ENCODE data around the gene SNHG17.
"Not testable (repeated sequence)": the region's sequence is repeated elsewhere in the genome, so short reads cannot be mapped to it uniquely, and the experiment has no call there.

SNHG17 gene

DNA sequence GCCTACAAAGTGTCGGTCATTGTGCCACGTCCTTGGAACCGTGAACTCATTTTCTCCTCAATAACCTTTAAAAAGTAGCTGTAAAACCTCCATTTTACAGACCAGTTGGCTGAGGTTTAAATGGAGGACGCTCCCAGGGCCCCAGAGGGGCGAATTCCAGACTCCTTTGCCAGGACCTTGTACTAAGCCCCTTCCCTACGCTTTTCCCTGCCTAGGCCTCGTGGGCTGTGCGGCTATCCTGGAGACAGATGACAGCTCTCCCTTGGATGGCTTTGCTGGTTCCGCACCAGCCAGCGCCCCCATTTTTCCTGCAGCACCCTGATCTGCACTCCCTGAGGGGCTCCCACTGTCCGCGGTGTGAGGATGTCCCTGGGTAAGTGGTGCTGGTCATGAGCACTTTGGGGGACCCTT, 12.1 kb upstream of the SNHG17 start:
- DNase-seq, result no peak

DNA sequence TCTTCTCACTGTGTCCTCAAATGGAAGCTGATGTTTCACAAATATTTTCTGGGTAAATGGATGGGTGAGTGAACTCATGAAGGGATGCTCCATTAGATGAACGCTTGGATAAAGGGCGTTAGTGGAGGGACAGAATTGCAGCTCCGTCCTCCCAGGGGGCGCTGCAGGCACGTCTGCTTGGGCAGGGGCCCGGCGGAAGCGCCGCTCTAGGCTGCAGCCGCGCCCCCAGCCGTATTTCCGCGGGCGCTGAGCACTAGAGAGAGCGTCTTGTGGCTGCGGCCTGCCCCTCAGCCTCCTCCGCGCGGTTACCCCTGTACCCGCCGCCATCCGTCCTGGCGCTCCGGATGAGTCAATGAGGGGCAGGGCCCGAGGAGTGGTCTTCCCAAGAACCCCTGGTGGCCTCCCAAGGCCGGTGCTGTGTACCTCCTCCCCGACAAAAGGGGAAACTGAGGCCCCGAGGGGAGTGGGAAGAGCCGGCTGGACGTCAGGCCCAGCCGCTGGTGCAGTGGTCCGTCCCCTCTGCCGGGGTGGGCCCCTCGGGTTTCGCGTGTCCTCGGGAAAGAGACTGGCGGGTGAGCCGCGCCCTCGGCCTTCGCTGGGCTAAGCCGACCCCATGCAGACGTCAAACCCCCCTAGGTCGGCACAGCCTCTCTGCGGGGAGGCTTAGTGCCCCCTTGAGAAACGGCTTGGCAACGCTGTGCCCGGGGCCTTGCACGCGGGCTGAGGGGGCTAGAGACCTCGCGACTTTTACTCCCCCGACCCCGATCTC, 11.5 kb upstream of the SNHG17 start:
- DNase-seq, result peak; percentile 93

DNA sequence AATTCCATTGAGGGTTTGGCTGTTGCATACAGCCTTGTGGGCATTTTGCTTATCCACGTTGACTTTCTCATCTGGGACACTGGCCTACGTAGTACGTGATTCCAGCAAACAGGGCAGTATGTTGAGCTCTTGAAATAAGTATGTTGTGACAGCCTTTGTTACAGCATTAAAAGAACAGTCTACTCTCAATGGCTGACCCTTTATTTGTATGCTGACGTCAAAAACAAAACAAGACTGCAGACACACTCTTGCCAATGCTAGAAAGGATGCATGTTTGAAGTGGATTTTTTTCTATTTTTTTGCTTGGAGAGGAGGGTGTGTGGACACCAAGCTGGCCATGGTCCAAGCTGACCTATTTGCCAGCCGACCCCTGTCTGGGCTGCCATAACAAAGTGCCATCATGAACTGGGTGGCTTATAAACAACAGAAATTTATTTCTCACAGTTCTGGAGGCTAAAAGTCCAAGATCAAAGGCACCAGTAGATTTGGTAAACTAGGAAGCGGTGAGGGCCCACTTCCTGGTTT, 10.8 kb upstream of the SNHG17 start:
- DNase-seq, result no peak

DNA sequence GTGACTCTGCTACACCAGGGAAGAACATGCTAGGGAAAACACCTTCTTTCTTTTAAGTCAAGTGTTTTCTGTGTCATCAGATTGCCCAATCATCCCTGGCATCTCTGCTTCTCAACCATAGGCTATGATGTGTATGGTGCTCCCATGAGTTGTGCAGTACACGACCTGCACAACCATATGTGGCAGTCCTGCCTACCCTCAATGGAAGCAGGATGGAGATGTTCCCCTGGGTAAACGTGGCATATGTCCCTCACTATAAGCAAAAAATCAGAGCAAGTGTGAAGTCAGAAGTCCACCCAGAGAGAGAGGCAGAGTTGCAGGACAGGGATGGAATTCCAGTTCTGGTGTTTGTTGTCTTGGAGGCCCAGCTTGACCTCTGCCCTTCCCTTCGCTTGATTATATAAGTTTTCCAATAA, 10.3 kb upstream of the SNHG17 start:
- no peak for DNase-seq

DNA sequence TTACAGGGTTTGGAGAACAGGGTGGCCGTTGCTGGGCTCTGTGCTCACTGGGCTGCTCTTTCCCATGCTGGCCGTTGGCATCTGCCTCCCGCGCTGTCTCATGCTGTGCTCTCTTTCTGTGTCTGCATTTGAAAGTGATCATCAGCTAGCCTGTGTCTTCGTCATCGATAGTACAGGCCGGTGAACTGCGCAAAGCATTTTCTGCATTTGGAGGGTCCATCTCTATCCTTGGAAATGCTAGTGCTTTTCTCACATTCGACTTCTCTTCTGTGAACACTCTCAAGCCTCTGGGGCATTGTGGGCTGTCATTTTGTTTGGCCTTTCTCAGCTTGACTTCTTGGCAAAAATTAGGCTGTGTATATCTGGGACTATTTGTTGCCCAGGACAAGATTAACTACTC, 6.8 kb upstream of the SNHG17 start:
- no peak for DNase-seq

DNA sequence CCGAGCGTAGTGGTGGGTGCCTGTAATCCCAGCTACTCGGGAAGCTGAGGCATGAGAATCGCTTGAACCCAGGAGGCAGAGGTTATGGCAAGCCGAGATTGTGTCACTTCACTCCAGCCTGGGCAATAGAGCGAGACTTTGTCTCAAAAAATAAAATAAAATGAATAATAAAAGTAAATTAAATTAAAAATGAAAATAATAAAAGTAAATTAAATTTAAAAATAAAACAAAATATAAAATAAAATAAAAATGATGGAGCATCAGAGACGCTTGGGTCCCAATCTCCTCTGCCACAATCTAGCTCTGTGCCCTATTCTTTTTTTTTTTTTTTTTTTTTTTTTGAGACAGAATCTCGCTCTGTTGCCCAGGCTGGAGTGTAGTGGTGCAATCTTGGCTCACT, 6.0 kb upstream of the SNHG17 start:
- not testable (repeated sequence) for DNase-seq

DNA sequence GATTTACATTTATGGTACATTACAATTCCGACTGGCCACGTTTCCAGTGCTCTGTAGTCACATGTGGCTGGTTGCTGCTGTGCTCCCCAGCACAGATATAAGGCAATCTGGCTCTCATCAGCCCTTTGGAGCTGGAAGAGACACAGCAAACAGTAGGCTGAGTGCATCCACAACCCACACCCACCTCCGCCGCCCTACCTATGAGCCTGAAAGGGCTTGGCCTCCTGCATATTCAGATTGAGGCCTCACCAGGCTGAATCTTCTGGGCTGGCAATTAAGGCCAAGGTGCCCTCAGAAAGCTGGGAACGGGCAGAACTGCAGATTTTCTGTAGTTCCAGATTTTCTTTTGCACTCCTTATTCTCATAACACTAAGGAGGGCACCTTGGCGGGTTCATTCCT, 2.7 kb upstream of the SNHG17 start:
- no peak for DNase-seq

DNA sequence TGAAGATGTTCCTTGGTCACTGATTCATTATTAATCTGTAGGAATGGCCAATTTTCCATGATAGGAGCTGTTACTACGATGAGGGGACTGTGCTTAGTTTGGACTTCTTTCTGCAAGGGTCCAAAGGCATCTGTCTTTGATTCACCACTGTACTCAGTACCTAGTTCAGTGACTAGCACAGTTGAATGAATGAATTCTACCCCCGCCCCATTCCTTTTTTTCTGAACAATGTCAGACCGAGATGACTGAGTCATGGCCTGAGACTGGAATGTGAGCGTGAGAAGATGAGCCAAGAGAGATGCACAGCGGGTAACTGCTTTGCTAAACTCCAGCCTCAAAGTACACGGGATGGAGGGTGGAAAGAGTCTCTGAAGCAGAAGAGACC, 419 bp upstream of the SNHG17 start:
- no peak for DNase-seq

DNA sequence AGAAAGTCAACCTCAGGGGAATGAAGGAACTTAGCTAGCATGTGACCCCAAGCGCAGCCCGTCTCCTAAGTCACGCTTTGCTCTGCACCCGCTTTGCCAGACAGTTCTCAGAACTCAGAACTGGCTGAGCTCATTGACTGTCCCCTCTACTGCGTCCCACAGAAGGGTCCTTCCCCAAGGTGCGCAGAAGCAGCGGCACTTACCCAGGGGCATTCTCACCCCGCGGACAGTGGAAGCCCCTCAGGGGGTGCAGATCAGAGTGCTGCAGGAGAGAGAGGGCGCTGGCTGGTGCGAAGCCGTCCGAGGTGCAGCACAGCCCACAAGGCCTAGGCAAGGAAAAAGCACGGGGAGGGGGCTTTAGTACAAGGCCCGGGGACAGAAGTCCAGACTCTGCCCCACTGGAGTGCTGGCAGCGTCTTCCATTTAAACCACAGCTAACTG, 807 bp downstream of the SNHG17 start:
- no peak for DNase-seq

DNA sequence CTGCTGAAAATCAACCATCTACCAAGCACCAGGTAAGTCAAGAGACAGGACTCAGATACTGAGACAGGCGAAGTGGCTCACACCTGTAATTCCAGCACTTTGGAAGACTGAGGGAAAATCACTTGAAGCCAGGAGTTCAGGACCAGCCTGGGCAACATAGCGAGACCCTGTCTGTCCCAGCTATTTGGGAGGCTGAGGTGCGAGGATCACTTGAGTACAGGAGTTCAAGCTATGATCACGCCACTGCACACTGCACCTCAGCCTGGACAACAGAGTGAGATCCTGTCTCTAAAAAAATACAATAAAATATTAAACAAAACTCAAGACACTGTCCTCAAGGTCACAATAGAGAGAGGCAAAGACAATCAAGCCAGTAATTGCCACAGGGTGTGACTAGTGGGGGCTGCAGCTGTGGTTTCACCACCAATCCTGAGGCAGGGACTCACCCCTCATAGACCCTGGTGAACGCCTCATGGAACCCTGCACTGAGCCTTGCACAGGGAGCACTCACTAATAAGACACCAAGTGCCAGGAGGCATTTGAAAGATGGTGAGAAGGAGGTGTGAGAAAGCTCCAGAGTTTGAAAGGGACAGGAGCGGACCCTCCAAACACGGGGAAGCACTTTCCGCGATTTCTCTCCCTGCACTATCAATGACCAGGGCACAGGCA, 1.7 kb downstream of the SNHG17 start:
- DNase-seq, result no peak

DNA sequence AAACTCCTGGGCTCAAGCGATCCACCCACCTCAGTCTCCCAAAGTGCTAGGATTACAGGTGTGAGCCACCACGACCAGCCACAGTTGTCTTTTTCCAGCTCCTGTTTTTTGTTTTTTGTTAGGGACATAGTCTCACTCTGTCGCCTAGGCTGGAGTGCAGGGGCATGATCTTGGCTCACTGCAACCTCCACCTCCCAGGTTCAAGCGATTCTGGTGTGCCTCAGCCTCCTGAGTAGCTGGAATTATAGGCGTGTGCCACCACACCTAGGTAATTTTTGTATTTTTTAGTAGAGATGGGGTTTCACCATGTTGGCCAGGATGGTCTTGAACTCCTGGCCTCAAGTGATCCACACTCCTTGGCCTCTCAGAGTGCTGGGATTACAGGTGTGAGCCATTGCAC, 2.3 kb downstream of the SNHG17 start:
- DNase-seq, result not testable (repeated sequence)

DNA sequence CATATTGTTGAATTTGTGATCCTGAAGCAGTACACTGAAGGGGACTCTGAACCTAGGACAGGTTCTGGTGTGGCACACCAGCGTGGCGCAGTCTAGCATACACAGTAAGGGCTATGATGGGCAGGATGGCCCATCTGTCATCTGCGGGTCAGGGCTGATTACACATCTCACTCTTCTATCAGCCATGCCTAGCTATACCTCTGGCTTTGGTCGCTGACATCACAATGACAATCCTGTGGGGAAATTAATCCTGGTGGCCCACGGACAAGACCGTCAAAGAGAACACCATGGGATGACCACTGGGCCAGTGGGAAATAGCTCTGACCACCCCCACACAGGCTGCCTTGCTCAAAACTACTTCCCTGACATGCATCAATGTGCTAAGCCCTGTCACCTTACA, 2.8 kb downstream of the SNHG17 start:
- DNase-seq, result no peak

DNA sequence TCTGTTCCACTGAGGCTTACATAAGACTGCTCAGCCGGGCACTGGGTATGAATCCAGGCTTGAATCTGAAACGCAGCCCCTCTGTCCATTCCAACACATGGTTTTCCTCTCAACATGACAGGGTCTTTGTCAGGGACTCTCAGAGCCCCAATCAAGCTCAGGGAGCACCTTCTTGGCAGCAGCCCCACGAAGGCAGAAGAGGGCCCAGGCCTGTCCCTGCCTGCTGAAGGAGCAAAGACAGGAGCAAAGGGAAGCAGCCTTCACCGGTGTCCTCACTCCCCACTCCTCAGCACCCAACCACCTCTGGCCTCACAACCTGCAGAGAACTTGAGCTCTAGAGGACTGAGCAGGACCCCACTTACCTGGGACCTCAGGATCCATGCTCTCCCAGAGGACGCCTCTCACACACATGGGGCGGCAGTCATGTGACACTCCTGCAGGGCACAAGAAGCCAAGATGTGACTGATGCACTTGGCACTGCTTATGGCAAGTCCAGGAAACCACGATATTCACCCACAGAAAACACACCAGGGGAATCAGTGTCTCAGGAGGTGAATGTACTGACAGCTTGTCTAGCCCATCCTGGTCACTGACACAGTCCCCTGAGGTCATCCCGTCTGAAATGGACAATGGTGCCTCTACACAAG, 4.3 kb downstream of the SNHG17 start:
- DNase-seq, result no peak

DNA sequence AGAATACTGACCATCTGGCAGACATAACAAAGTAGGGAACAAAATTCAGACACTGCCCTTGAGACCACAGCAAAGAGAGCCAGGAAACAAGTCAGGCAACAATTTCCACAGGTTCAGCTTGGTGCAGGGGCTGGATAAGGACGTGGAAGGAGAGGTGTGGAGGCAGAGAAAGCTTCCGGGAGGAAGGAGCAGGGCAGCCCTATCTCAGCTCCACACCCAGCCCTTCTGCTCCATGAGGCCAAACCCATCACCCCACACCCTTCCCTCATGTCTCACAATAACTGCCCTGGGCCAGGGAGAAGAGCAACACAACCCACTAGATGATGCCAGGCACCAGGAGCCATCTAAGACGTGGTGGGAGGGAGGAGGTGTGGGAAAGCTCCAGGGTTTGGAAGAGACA, 5.8 kb downstream of the SNHG17 start:
- no peak for DNase-seq

DNA sequence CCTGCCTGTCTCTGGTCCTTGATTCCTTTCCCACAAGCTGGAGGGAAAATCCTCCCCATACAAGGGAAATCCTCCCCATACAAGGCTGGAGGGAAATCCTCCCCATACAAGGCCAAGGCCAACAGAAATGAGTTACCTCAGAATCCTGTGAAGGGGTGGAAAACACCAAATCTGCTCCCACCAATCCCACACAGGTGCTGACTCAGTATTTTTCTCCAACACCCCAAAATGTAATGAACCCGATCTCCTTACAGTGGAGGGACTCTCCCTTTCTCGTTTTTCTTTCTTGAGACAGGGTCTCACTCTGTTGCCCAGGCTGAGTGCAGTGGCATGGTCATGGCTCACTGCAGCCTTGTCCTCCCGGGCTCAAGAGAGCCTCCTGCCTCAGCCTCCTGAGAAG, 6.3 kb downstream of the SNHG17 start:
- DNase-seq, result no peak

DNA sequence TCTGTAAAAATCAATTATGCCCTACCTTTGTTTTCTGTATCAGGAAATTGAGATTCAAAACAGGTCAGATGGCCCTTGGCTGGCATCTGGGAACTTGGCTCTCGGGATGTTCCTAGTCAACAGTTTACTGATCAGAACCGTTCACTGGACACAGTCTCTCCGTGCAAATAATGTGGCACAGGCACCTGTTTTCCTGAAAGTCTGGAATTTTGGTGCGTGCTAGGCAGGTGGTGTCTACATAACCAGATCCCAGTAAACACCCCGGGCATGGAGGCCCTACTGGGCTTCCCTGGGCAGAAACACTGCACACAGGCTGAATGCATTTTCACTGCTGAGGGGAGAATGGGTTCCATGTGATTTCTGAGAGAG, 7.5 kb downstream of the SNHG17 start:
- DNase-seq, result no peak

DNA sequence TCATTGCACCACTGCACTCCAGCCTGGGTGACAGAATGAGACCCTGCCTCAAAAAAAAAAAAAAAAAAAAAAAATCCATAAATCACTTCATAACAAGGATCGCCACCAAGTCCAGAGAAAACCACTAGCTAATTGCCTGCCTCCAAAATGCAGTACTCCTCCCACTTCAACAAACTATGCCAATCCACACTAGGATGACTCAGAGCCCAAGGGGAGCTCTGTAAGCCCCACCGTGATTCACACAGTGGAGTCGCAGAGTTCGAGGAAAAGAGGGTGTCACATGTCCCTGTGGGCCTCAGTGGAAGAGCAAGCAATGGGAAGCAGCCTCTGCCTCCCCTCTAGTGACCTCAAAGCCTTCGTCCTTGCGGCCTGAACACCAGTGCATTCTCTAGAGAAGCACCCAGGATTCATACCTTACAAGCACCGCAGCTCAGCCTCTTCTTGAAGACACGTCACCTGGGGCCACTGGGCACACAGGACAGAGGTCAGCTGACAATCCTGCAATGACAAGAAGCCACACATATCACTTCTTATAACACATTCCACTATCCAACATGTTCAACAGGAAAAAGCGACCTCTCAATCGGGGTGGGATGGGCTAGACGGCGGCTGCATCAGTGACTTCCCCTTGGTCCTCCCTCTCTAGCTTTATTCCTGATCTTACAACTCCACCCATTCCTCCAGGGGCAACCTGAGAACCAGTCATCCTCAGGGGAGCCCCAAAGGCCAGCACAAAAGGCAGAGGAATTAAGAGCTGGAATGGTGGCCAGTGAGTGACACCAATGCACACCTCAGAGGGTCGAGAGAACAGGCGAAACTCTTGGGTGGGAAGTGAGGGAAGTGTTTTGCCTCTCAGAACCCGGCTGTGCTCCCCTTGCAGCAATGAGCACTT, 8.9 kb downstream of the SNHG17 start:
- DNase-seq, result no peak

DNA sequence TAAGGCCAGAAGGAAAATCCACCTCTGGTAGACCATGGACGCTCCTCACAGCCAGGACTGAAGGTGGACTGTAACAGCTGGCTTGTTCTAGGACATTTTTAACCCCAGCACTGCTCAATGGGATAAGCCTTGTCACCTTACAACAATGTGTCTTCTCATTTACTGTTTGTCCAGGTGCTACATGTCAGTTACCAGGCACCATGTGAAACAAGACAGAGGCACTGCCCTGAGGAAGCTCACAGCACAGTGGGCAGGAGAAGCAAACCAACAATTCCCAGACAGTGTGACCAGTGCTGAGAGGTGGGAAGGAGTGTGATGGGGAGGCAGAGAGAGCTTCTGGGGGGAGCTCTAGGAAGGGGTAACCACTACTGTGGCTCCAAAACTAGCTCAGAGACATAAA, 10.7 kb downstream of the SNHG17 start:
- no peak for DNase-seq

DNA sequence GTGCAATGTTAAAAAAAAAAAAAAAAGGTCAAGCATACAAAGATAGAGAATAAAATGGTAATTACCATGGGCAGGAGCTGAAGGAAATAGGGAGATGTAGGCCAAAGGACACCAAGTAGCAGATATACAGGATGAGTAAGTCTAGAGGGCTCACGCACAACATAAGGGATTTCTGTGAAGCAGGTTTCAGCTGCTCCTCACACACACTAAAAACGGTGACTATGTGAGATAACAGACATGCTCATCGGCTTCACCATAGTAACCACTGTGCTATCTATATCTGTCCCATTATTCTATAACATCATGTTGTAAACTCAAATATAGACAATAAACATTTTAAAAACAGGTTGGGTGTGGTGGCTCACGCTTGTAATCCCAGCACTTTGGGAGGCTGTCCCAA, 11.6 kb downstream of the SNHG17 start:
- DNase-seq, result no peak

DNA sequence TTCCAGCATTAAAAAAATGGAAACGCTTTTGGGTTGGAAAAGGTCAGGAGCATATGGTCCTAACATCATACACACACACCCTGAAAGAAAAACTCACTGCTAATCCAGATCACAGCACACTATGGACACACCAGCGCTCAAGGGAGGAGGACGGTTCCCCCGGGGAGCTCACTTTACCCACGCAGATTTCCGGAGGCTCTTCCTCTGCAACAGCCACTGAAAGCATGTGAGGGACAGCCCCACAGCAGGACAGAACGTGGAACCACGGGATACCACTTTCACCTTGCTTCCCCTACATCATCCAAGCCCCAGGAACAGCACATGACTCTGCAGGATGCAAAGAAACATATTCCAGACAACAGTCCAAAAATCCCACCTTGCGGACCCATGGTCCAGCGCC, 13.2 kb downstream of the SNHG17 start:
- no peak for DNase-seq

DNA sequence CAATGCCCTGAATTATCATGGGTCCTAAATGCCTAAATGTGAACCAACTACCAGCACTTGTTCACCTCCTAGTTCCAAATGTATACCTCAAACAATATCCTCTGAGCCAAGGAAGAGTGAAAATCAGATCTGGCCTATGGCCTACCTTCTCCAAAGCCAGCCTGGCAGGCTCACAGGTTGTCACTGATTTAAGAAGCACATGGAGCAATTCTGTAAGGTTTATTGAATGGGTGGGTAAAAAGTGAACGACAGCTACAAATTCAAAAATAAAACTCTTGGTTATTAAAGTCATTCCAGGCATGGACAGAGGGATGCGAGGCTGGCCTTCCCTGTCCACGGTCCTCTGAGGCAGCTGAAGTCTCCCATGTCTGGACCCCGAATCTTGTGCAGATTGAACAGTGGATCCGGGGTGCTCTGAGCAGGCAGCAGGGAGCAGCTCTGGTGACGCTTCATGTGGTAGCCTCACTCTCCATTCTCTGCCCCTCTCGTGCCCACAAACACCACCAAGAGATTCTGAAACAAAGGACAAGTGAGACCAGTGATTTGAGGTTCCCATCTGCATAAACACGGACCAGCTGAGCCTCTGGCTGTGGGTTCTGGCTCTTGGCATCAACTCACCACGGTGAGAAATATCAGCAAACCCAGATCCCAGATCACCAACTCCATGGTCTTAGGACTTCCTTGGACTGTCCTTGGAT, 14.6 kb downstream of the SNHG17 start:
- no peak for DNase-seq

DNA sequence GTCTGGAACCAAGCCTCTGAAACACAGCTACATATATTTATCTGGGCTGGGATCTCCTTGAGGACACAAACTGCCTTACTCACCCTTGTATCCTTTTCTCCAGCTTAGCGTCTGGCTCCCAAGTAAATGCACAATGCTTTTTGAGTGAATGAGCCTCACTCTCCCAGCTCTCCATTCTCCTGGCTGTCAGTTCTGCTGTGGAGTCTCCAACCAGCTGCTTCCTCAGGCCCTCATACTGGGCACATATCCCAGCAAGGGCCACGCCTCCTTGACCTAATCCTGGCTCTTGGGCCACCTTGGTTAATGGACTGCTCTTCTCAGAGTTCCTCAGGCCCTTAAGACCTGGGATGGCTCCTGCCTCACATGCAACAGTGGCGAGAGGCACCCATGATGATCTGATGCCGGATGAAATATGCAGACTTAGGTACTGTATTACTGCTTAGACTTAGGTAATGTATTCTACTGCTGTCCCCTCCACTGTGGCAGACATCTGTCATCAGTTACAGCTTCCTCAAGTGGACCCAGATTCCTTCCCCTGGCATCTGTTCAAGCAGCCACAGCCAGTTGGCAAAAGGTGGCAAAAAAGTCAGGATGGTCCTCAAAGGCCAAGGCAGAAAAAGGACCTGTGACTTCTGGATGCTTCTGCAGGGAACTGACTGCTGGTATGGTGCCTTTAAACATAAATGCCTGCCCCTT, 16.5 kb downstream of the SNHG17 start:
- DNase-seq, result no peak

All from NCI-H2171 treated with DMSO at 0.1 percent for 48 hours (cell line).